K562 (cell line): ENCODE data around the gene NOS2. TPM values are rescaled to one million over a fixed set of nuclear protein-coding genes. Genes with fewer than 3 reads are reported as not detected.

ENCODE experiments used
- ATAC-seq: fragments of 200-7000 bp; cut with Tn5 transposase; 3 replicates; pipeline ENCODE4 v1.9.1; 2020; ENCODE audit warnings: moderate library complexity
- BruUV-seq: library from RNA; stranded (reverse); fragments of 400-500 nt; replicated peaks from 2 replicates; lab custom pipeline; 2021; lab: Mats Ljungman, UMichigan
- CTCF ChIA-PET: fragments of 300-600 bp; formaldehyde crosslinking; extraction: SDS; loops from one replicate; lab custom pipeline; 2021; ENCODE audit warnings: low intra/inter-chr PET ratio; lab: Yijun Ruan, JAX
- POLR2A ChIA-PET: fragments of 300-600, 350-650 bp; sonication (Branson Sonifier 250); formaldehyde crosslinking; extraction: SDS; loops from one replicate; lab custom pipeline; 2021; ENCODE audit warnings: antibody characterized with exemption, inconsistent platforms; lab: Yijun Ruan, JAX
- DNase-seq, 4 experiments: peaks; one replicate each; pipeline versions ENCODE4 v3.0.0 to v3.0.0-alpha.2; 2011 to 2018; ENCODE audit warnings: low spot score in 3 of 4, mixed read lengths in 3 of 4; ENCODE audit errors: extremely low read depth in 1 of 4
- FAIRE-seq: peaks from 2 replicates; lab custom pipeline; 2011; peaks lifted over from hg19 to GRCh38; lab: Jason Lieb, UNC
- H2AFZ ChIP-seq: 2 replicates; pipeline ENCODE4 v1.6.0; 2011; ENCODE audit warnings: low read depth, low read length, control low read depth, inconsistent platforms
- H3K27ac ChIP-seq: fragments of 200-600 bp; 3 replicates; pipeline ENCODE4 v1.8.0; 2011; ENCODE audit warnings: low read depth, mild to moderate bottlenecking, control low read depth, inconsistent platforms, low read length, moderate library complexity, mixed read lengths; ENCODE audit errors: extremely low read depth
- H3K27me3 ChIP-seq, 2 experiments: fragments of 300-600 bp in 1 of 2; 2 replicates in 1 of 2; 3 replicates in 1 of 2; pipeline versions ENCODE4 v1.6.0 to v1.8.0; 2011; ENCODE audit warnings: inconsistent platforms in 2 of 2, low read length in 2 of 2, mild to moderate bottlenecking in 1 of 2, mixed read lengths in 1 of 2, moderate library complexity in 1 of 2; ENCODE audit not compliant: control insufficient read depth in 2 of 2, insufficient read depth in 2 of 2
- H3K36me3 ChIP-seq: fragments of 300-600 bp; 3 replicates; pipeline ENCODE4 v1.8.0; 2011; ENCODE audit warnings: mild to moderate bottlenecking, low read length, inconsistent platforms; ENCODE audit not compliant: control insufficient read depth, insufficient read depth
- H3K4me1 ChIP-seq, 2 experiments: fragments of 200-600 bp in 1 of 2; replicated peaks in 1 of 2; 2 replicates in 1 of 2; 3 replicates in 1 of 2; pipeline versions ENCODE4 v1.5.1 to v1.8.0; 2011; ENCODE audit warnings: inconsistent platforms in 2 of 2, low read length in 2 of 2, mild to moderate bottlenecking in 1 of 2, mixed read lengths in 1 of 2, moderate library complexity in 1 of 2; ENCODE audit not compliant: control insufficient read depth in 2 of 2, insufficient read depth in 2 of 2
- H3K4me2 ChIP-seq: 2 replicates; pipeline ENCODE4 v1.6.1; 2011; ENCODE audit warnings: low read length, control low read depth, inconsistent platforms, mixed read lengths; ENCODE audit not compliant: insufficient read depth
- H3K4me3 ChIP-seq: fragments of 200-600 bp; sonication (generic), shearing (Covaris generic); 2 replicates; pipeline ENCODE4 v1.5.1; 2016; ENCODE audit warnings: control low read depth, inconsistent platforms
- H3K79me2 ChIP-seq: fragments of 200-600 bp; 3 replicates; pipeline ENCODE4 v1.8.0; 2011; ENCODE audit warnings: low read length, inconsistent platforms; ENCODE audit not compliant: control insufficient read depth, insufficient read depth
- H3K9ac ChIP-seq, 2 experiments: 2 replicates each; pipeline versions ENCODE4 v1.6.0 to v1.6.1; 2011; ENCODE audit warnings: low read depth in 2 of 2, low read length in 2 of 2, control low read depth in 1 of 2, inconsistent platforms in 1 of 2, mild to moderate bottlenecking in 1 of 2, mixed read lengths in 1 of 2; ENCODE audit not compliant: insufficient read depth in 1 of 2
- H3K9me1 ChIP-seq: one replicate; pipeline ENCODE4 v1.6.0; 2011; ENCODE audit warnings: inconsistent platforms, mild to moderate bottlenecking, low read length, moderate library complexity; ENCODE audit not compliant: control insufficient read depth, insufficient read depth
- H3K9me3 ChIP-seq: replicated peaks from 2 replicates; pipeline ENCODE4 v1.5.1; 2011; ENCODE audit warnings: low read depth, low read length, inconsistent platforms; ENCODE audit not compliant: control insufficient read depth, insufficient read depth
- H4K20me1 ChIP-seq: replicated peaks from 2 replicates; pipeline ENCODE4 v1.6.1; 2011; ENCODE audit warnings: low read length, inconsistent platforms, mixed read lengths; ENCODE audit not compliant: control insufficient read depth, insufficient read depth
- CEBPG ChIP-seq, 3 experiments: fragments of 200-800 bp in 1 of 3; sonication (Bioruptor generic) in 1 of 3; sonication (generic) in 1 of 3; formaldehyde crosslinking in 1 of 3; IDR thresholded peaks in 2 of 3; conservative IDR thresholded peaks in 1 of 3; 2 replicates each; pipeline versions ENCODE4 v1.6.1 to v1.8.0; 2016 to 2022; ENCODE audit warnings: missing compliant biosample characterization in 2 of 3, missing genetic modification characterization in 2 of 3, mild to moderate bottlenecking in 1 of 3, missing genetic modification reagents in 1 of 3
- FOXM1 ChIP-seq, 2 experiments: fragments of 450-650 bp in 1 of 2; sonication (generic) in 1 of 2; formaldehyde crosslinking in 1 of 2; IDR thresholded peaks; 2 replicates each; pipeline versions ENCODE4 v1.6.1 to v1.9.0; 2017 to 2022; ENCODE audit warnings: low read depth in 2 of 2, mild to moderate bottlenecking in 2 of 2, missing genetic modification reagents in 1 of 2, moderate library complexity in 1 of 2
- GATA2 ChIP-seq: sonication (generic); formaldehyde crosslinking; IDR thresholded peaks from 2 replicates; pipeline ENCODE4 v1.4.0; 2020; ENCODE audit warnings: mild to moderate bottlenecking, missing genetic modification reagents
- HDAC2 ChIP-seq: fragments of 450-650 bp; IDR thresholded peaks from 2 replicates; pipeline ENCODE4 v1.6.1; 2016; ENCODE audit warnings: mild to moderate bottlenecking
- HNRNPH1 ChIP-seq: fragments of 200-400 bp; formaldehyde crosslinking; optimal IDR thresholded peaks from 2 replicates; pipeline ENCODE3; 2017; ENCODE audit warnings: low read depth, mild to moderate bottlenecking, low read length, moderate library complexity
- KAT2B ChIP-seq: IDR thresholded peaks from one replicate; pipeline ENCODE4 v1.6.1; 2012; ENCODE audit warnings: low read depth, mild to moderate bottlenecking, control low read depth, inconsistent platforms, low read length, moderate library complexity
- KDM5B ChIP-seq: fragments of 200-600 bp; sonication (generic); IDR thresholded peaks from 2 replicates; pipeline ENCODE4 v1.6.1; 2012; ENCODE audit warnings: low read depth, mild to moderate bottlenecking, moderate library complexity, low read length, control low read depth, inconsistent platforms; ENCODE audit not compliant: insufficient replicate concordance
- LARP7 ChIP-seq: fragments of 450-650 bp; IDR thresholded peaks from 2 replicates; pipeline ENCODE4 v1.6.1; 2016
- MAFF ChIP-seq: IDR thresholded peaks from 2 replicates; pipeline ENCODE4 v1.6.1; 2012; ENCODE audit warnings: low read length, improper control_type of control experiment
- MAFG ChIP-seq: fragments of 450-650 bp; conservative IDR thresholded peaks from 2 replicates; pipeline ENCODE4 v1.6.1; 2016; ENCODE audit warnings: missing genetic modification characterization, missing compliant biosample characterization
- SMARCC2 ChIP-seq: fragments of 450-650 bp; IDR thresholded peaks from 2 replicates; pipeline ENCODE4 v1.6.1; 2017; ENCODE audit warnings: antibody characterized with exemption, moderate library complexity, mild to moderate bottlenecking, low read depth
- SOX6 ChIP-seq: fragments of 450-650 bp; IDR thresholded peaks from 2 replicates; pipeline ENCODE4 v1.6.1; 2014; ENCODE audit warnings: mild to moderate bottlenecking
- U2AF1 ChIP-seq: fragments of 200-400 bp; formaldehyde crosslinking; optimal IDR thresholded peaks from 2 replicates; pipeline ENCODE3; 2017; ENCODE audit warnings: mild to moderate bottlenecking, low read depth, low read length, moderate library complexity
- ZC3H11A ChIP-seq: IDR thresholded peaks from 2 replicates; pipeline ENCODE4 v1.6.1; 2012; ENCODE audit warnings: low read depth, low read length, improper control_type of control experiment
- ZKSCAN1 ChIP-seq: fragments of 150-350 bp; IDR thresholded peaks from 2 replicates; pipeline ENCODE4 v1.6.1; 2016; ENCODE audit warnings: low read depth, low read length
- WGBS: fragments of 100-300 bp; shearing (Covaris generic); methylation state at CpG from one replicate; pipeline ENCODE4 v1.1.6; 2016; ENCODE audit warnings: low coverage, mixed read lengths; ENCODE audit not compliant: insufficient coverage; ENCODE audit errors: missing lambda C conversion rate; 5-methylcytosine and 5-hydroxymethylcytosine counted together
- in situ Hi-C: fragments of 300-500 bp; cut with MboI; formaldehyde crosslinking; loops from 4 replicates; pipeline ENCODE4 v1.15.0; 2018; ENCODE audit warnings: inconsistent platforms, mixed read lengths
- intact Hi-C: fragments of 100-400 bp; cut with micrococcal nuclease; formaldehyde crosslinking; loops from 2 replicates; pipeline ENCODE4 v1.14.2; 2022
- polyA plus RNA-seq, 8 experiments: library from polyadenylated mRNA; depleted of rRNA in 4 of 8; stranded (reverse) in 5 of 8; unstranded in 3 of 8; fragments of >200 nt; fragmentation: Nextera tagmentation in 2 of 8; fragmentation: Illumina TruSeq in 1 of 8; extraction: Ambion mirVana in 2 of 8; extraction: Trizol in 1 of 8; gene quantifications; 2 replicates each; pipeline versions ENCODE4 v1.2.1 to v1.2.3, GENCODE V29; 2011 to 2014; ENCODE audit warnings: inconsistent platforms in 1 of 8, missing spikeins in 1 of 8
- total RNA-seq, 7 experiments: library from RNA; depleted of rRNA in 6 of 7; stranded (reverse); fragments of >200 nt in 6 of 7; fragmentation: Illumina TruSeq in 2 of 7; extraction: Trizol in 2 of 7; gene quantifications; 2 replicates each; pipeline versions ENCODE4 v1.2.1 to v1.2.3, GENCODE V29; 2011 to 2021; ENCODE audit warnings: low replicate concordance in 1 of 7
- TF ChIP-seq, protein P1 (sequence below): fragments of 200-400 bp; formaldehyde crosslinking; IDR thresholded peaks from 2 replicates; pipeline ENCODE4 v1.6.1; 2017; ENCODE audit warnings: mild to moderate bottlenecking, low read depth, low read length, moderate library complexity
- TF ChIP-seq, protein P2 (sequence below): fragments of 450-650 bp; conservative IDR thresholded peaks from 2 replicates; pipeline ENCODE4 v1.6.1; 2016; ENCODE audit warnings: missing genetic modification characterization, low read depth, mild to moderate bottlenecking, missing compliant biosample characterization, moderate library complexity

NOS2 gene
- total and polyA plus RNA-seq, 9 of the 15 experiments (the other 6 are each of a cell fraction or from before 2014, with no cell fraction given), result not detected

GRCh38 chr17:27811961-27812360, 11.6 kb upstream of the NOS2 start (continued):
- TF ChIP-seq CEBPG (CRISPR knock-in tag; IDR thresholded peaks at IDR 0.05) (no peak), CEBPG (tag; conservative IDR thresholded peaks at IDR 0.05 in 1 of 2, IDR thresholded peaks at IDR 0.05 in 1 of 2) (no peak), U2AF1 (no peak), ZC3H11A (no peak), LARP7 (no peak), SMARCC2 (no peak)
- TF ChIP-seq, protein P1, sequence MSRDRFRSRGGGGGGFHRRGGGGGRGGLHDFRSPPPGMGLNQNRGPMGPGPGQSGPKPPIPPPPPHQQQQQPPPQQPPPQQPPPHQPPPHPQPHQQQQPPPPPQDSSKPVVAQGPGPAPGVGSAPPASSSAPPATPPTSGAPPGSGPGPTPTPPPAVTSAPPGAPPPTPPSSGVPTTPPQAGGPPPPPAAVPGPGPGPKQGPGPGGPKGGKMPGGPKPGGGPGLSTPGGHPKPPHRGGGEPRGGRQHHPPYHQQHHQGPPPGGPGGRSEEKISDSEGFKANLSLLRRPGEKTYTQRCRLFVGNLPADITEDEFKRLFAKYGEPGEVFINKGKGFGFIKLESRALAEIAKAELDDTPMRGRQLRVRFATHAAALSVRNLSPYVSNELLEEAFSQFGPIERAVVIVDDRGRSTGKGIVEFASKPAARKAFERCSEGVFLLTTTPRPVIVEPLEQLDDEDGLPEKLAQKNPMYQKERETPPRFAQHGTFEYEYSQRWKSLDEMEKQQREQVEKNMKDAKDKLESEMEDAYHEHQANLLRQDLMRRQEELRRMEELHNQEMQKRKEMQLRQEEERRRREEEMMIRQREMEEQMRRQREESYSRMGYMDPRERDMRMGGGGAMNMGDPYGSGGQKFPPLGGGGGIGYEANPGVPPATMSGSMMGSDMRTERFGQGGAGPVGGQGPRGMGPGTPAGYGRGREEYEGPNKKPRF, result no peak

DNA sequence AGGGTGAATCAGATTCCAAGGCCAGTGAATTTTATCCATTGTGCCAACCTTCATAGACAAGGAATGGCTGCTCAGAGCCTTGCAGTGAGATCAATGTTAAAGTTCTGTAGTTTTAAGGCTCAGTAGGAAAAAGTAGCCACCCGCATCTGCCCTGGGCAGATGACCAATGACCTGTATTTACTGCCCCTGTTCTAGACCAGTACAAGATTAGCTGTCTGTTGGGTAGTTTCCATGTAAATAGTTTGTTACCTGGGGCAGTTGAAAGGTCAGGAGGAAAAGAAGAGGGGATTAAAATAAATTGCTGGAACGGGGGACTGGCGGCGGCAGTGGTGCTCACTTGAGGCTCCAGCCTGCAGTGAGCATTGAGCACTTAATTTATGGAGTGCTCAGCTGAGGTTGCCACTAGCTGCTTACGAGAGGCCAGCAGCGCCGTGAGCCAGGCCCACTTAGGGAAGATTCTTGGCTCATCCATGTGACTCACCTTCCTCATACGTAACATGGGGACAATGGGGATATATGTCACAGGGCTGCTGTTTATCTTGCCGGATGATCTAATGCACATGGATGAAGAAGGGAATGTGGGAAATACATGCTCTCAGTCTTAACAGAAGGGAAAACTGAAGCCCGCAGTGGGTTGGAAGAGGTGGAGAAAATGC, 10.7 kb upstream of the NOS2 start:
- H3K27me3 ChIP-seq, result peaks cover 14 to 26% of the 10 kb centered on the region in 2 experiments
- no peaks in the 10 kb centered on the region for H3K9me1 ChIP-seq
- no peak overlapping the region for H3K27ac ChIP-seq
- intact Hi-C loops, result no loop called here
- 0% methylated on average over 9 of the region's 10 CpGs for WGBS
- FAIRE-seq, result no peak
- no peak for DNase-seq
- H3K4me2 ChIP-seq, result no peak overlapping the region
- no peaks in the 10 kb centered on the region for H4K20me1 ChIP-seq
- no peaks in the 10 kb centered on the region for H3K36me3 ChIP-seq
- no TSS peak for BruUV-seq
- TF ChIP-seq SOX6 (no peak), MAFG (tag) (no peak), HDAC2 (no peak), MAFF (no peak), FOXM1 (IDR thresholded peaks at IDR 0.05; ENCODE audit: low read depth) (no peak), FOXM1 (CRISPR knock-in tag; IDR thresholded peaks at IDR 0.05; ENCODE audit: low read depth) (no peak), HNRNPH1 (no peak), KDM5B (no peak), KAT2B (no peak), ZKSCAN1 (no peak), GATA2 (CRISPR knock-in tag) (no peak)
- TF ChIP-seq, protein P2, sequence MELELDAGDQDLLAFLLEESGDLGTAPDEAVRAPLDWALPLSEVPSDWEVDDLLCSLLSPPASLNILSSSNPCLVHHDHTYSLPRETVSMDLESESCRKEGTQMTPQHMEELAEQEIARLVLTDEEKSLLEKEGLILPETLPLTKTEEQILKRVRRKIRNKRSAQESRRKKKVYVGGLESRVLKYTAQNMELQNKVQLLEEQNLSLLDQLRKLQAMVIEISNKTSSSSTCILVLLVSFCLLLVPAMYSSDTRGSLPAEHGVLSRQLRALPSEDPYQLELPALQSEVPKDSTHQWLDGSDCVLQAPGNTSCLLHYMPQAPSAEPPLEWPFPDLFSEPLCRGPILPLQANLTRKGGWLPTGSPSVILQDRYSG (tag), result no peak
- no peak overlapping the region for H2AFZ ChIP-seq
- ChIA-PET POLR2A (interaction anchor here (0.6 to 1.7 kb wide), 2 partner anchors 11 to 552 kb away, joined by 3 to 7 read pairs; partner anchors contain the start of gene NOS2), CTCF (no interaction called here)
- no peak for ATAC-seq
- in situ Hi-C loops, result no loop called here
- no peaks in the 10 kb centered on the region for H3K9me3 ChIP-seq
- H3K4me1 ChIP-seq, result peaks cover 0 to 4% of the 10 kb centered on the region in 2 experiments; a peak in 3 of 5 replicates
- H3K79me2 ChIP-seq, result no peaks in the 10 kb centered on the region
- no peak overlapping the region for H3K4me3 ChIP-seq
- H3K9ac ChIP-seq, result no peak overlapping the region
